ENCODE data around the gene KRTAP5-9.
A peak's percentile ranks its signal among the peaks of the same experiment; 100 is the strongest.
"Not testable (repeated sequence)": the region's sequence is repeated elsewhere in the genome, so short reads cannot be mapped to it uniquely, and the experiment has no call there.

The KRTAP5-9 gene

DNA sequence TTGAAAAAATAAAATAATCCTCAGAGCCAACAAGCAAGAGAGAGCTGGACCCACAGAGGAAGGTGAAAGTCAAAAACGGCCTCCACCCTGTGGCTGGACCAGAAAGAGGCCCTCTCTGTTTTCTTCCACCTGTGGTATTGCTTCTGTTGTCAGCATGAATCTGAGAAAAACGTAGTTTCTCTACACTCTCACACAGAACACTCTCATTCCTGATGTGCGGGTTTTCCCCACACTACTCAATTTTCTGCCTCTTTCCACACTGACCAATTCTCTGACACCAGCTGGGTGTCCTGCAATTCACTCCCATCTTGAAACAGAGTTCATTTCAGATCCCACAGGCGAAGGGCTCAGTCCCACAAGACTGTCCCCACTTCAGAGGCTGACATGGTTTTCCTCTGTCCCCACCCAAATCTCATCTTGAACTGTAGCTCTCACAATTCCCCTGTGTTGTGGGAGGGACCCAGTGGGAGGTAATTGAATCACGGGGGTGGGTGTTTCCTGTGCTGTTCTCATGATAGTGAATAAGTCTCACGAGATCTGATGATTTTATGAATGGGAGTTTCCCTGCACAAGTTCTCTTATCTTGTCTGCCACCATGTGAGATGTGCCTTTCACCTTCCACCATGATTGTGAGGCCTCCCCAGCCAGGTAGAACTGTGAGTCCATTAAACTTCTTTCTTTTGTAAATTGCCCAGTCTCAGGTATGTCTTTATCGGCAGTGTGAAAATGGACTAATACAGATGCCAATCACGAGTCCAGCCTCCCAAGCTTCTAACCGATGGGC is 7.5 kb upstream of the KRTAP5-9 start:
- intact Hi-C loops (cut with micrococcal nuclease); H3K4me3 Mint-ChIP-seq; H3K27ac Mint-ChIP-seq; H3K36me3 Mint-ChIP-seq (ENCODE audit: low read depth); H3K27me3 Mint-ChIP-seq: not testable (repeated sequence)
- Mint-ChIP-seq H3K9me3 (peaks cover 17% of the 10 kb centered on the region), H3K4me1 (ENCODE audit: low read depth) (peaks cover 19% of the 10 kb centered on the region)

DNA sequence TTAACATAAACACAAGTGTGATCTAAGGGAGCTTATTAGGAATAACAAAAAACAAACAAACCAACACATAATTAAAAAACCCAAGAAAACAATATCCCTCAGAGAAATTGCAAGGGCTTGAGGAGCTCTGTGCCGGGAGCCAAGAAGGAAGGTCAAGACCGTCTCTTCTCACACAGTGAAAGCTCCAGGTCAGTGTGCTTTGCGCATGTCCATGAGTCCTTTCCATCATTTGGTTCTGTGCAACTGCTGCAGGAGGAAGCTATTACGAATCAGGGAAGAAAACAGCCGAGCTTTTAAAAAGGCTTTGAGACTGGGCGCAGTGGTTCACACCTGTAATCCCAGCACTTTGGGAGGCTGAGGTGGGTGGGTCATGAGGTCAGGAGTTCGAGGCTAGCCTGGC is 5.8 kb upstream of the KRTAP5-9 start:
- Mint-ChIP-seq H3K27me3 (peaks cover 4% of the 10 kb centered on the region), H3K4me1 (ENCODE audit: low read depth) (peaks cover 19% of the 10 kb centered on the region), H3K9me3 (peaks cover 29% of the 10 kb centered on the region), H3K36me3 (ENCODE audit: low read depth) (no peaks in the 10 kb centered on the region), H3K4me3 (no peak overlapping the region), H3K27ac (no peak overlapping the region)
- intact Hi-C loops (cut with micrococcal nuclease) = no loop called here

DNA sequence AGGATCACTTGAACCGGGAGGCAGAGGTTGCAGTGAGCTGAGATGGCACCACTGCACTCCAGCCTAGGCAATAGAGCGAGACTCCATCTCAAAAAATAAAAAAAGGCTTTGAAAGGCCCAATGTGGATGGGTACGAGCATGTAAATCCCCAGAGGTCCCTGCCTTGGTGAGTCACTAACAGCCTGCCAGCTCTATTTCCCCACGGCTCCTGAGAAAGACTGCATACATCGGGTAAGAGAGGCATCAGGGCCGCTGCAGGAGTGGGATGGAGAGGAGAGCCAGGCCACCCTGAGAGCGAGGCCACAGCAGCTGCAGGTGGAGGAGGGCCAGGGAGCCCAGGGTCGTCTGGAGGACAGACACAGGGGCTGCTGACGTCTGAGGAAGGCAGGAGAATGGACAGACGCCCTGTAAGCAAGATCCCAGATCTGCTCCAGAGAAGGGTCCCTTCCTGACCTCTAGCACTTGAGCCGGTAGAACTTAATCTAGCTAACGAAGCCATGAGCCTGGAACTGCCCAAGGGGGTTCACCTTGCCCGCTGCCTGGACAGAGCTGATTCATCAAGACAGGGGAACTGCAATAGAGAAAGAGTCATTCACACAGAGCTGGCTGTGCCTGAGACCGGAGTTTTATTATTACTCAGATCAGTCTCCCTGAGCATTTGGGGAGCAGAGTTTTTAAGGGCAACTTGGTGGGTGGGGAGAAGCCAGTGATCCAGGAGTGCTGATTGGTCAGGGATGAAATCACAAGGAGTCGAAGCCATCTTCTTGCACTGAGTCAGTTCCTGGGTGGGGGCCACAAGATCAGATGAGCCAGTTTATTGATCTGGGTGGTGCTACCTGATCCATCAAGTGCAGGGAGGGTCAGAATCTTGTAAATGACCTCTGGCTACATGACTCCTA is 5.1 kb upstream of the KRTAP5-9 start:
- intact Hi-C loops (cut with micrococcal nuclease) = no loop called here
- Mint-ChIP-seq H3K36me3 (ENCODE audit: low read depth) (no peaks in the 10 kb centered on the region), H3K27me3 (peaks cover 10% of the 10 kb centered on the region), H3K4me1 (ENCODE audit: low read depth) (peaks cover 25% of the 10 kb centered on the region), H3K4me3 (peak overlapping the region; percentile 36), H3K9me3 (peaks cover 29% of the 10 kb centered on the region), H3K27ac (peak overlapping the region; percentile 41)

DNA sequence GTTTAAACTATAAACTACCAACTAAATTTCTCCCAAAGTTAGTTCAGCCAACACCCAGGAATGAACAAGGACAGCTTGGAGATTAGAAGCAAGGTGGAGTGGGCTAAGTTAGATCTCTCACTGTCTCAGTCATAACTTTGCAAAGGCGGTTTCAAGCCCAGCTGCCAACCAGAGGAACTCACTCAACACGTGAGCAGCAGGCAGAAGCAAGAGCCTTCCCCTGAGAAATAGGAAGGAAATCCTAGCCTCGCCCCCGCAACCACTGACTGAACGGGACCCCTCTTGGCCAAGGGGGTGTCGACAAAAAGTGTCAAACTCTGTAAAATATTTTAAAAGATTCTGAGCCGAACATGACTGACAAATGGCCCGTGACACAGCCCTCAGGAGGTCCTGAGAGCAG is 4.4 kb upstream of the KRTAP5-9 start:
- Mint-ChIP-seq H3K4me3 (no peak overlapping the region), H3K27ac (peak overlapping the region; percentile 41), H3K4me1 (ENCODE audit: low read depth) (peaks cover 33% of the 10 kb centered on the region), H3K36me3 (ENCODE audit: low read depth) (no peaks in the 10 kb centered on the region), H3K27me3 (peaks cover 17% of the 10 kb centered on the region), H3K9me3 (peaks cover 29% of the 10 kb centered on the region)
- intact Hi-C loops (cut with micrococcal nuclease) = no loop called here

DNA sequence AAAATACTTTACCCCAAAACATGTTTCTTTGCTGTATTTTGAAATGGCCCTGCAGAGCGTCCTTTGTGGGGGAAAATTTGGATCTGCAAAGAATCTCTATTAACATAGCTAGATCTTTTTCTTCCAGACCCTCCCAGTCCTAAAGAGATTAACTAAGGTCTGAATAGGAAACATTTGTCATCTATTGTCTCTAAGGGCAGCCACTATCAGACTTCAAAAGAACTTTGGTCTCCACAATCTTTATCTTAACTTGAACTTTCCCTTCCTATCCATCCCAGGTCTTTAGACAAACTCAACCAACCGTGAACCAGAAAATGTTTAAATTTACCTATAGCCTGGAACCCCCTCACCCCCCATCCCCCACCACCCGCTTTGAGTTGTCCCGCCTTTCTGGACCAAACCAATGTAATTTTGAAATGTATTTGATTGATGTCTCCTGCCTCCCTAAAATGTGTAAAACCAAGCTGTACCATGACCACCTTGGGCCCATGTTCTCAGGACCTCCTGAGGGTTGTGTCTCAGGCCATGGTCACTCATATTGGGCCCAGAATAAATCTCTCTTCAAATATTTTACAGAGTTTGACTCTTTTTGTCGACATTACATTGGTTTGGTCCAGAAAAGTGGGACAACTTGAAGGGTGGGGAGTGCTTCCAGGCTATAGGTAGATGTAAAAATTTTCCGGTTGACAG is 3.5 kb upstream of the KRTAP5-9 start:
- Mint-ChIP-seq H3K4me3 (no peak overlapping the region), H3K9me3 (peaks cover 29% of the 10 kb centered on the region), H3K4me1 (ENCODE audit: low read depth) (peaks cover 41% of the 10 kb centered on the region), H3K27me3 (peaks cover 25% of the 10 kb centered on the region), H3K36me3 (ENCODE audit: low read depth) (no peaks in the 10 kb centered on the region), H3K27ac (no peak overlapping the region)
- intact Hi-C loops (cut with micrococcal nuclease) = no loop called here

DNA sequence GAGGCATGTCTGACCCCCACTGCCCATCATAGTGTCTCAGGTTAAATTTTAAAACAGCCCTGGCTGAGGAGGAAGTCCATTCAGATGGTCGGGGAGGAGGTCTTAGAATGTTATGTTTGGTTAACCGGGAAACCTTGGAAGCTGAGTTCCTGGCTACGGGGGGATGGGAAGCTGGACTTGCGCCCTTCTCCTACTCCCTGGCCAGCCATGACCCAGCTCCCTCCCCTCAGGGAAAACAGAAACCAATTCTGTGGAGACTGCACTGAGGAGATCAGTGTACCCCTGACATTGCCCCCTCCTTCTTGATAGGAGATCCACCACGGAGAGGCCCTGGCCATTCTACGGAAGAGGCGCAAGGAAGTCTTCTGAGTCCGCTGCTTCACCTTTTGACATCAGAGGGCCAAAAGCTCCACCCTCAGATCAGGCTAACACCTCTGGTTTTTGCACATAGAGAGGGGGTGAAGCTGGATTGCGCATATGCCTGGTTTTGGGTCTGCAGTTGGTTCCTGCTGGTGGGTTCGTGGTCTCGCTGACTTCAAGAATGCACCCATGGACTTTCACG is 2.7 kb upstream of the KRTAP5-9 start:
- peaks cover 48% of the 10 kb centered on the region for H3K4me1 Mint-ChIP-seq (ENCODE audit: low read depth)
- no peak overlapping the region for H3K4me3 Mint-ChIP-seq
- peaks cover 33% of the 10 kb centered on the region for H3K27me3 Mint-ChIP-seq
- intact Hi-C loops (cut with micrococcal nuclease) = no loop called here
- no peak overlapping the region for H3K27ac Mint-ChIP-seq
- peaks cover 26% of the 10 kb centered on the region for H3K9me3 Mint-ChIP-seq
- H3K36me3 Mint-ChIP-seq (ENCODE audit: low read depth) = no peaks in the 10 kb centered on the region

DNA sequence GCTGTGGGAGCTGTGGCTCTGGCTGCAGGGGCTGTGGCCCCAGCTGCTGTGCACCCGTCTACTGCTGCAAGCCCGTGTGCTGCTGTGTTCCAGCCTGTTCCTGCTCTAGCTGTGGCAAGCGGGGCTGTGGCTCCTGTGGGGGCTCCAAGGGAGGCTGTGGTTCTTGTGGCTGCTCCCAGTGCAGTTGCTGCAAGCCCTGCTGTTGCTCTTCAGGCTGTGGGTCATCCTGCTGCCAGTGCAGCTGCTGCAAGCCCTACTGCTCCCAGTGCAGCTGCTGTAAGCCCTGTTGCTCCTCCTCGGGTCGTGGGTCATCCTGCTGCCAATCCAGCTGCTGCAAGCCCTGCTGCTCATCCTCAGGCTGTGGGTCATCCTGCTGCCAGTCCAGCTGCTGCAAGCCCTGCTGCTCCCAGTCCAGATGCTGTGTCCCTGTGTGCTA is 514 bp downstream of the KRTAP5-9 start:
- Mint-ChIP-seq H3K27me3 (peaks cover 33% of the 10 kb centered on the region), H3K9me3 (peaks cover 13% of the 10 kb centered on the region), H3K4me3 (no peak overlapping the region), H3K27ac (no peak overlapping the region), H3K36me3 (ENCODE audit: low read depth) (no peaks in the 10 kb centered on the region), H3K4me1 (ENCODE audit: low read depth) (peaks cover 48% of the 10 kb centered on the region)
- intact Hi-C loops (cut with micrococcal nuclease) = no loop called here

DNA sequence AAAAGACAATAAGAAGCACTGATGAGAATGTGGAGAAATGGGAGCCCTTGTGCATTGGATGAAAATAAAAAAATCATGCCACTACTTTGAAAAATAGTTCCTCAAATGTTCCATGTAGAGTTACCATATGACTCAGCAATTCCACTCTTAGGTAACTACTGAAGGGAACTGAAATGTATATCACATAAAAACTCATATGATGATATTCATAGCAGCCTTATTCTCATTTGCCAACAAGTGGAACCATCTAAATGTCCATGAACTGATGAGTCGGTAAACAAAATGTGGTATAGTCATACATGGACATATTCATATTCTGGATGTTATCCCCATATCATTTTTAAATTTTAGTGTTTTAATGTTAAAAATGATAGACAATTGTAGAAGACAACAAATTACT is 3.5 kb downstream of the KRTAP5-9 start:
- Mint-ChIP-seq H3K27ac (no peak overlapping the region), H3K4me3 (no peak overlapping the region), H3K4me1 (ENCODE audit: low read depth) (peaks cover 39% of the 10 kb centered on the region), H3K36me3 (ENCODE audit: low read depth) (no peaks in the 10 kb centered on the region), H3K9me3 (peaks cover 1% of the 10 kb centered on the region), H3K27me3 (peaks cover 30% of the 10 kb centered on the region)
- intact Hi-C loops (cut with micrococcal nuclease) = no loop called here

DNA sequence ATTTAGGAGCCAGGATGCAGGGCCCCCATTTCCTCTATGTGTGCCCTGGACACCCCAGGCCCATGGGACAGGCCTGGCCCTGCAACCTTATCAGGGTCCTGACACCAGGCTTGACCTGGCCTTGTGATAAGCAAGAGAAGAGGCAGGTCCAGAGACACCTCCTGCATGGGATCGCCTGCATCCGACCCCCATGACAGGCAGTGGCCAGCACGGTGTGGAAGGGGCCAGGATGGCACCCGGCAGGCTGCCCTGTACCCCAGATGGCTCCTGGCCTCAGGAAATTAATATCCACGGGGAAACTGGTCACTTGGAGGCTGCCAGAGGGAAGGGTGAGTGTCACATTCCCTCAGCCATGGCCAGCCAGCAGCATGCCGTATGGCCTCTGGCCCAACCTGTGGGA is 6.8 kb downstream of the KRTAP5-9 start:
- H3K27ac Mint-ChIP-seq = no peak overlapping the region
- H3K36me3 Mint-ChIP-seq (ENCODE audit: low read depth) = no peaks in the 10 kb centered on the region
- no peak overlapping the region for H3K4me3 Mint-ChIP-seq
- no peaks in the 10 kb centered on the region for H3K9me3 Mint-ChIP-seq
- intact Hi-C loops (cut with micrococcal nuclease) = no loop called here
- H3K4me1 Mint-ChIP-seq (ENCODE audit: low read depth) = peaks cover 15% of the 10 kb centered on the region
- H3K27me3 Mint-ChIP-seq = peaks cover 16% of the 10 kb centered on the region

DNA sequence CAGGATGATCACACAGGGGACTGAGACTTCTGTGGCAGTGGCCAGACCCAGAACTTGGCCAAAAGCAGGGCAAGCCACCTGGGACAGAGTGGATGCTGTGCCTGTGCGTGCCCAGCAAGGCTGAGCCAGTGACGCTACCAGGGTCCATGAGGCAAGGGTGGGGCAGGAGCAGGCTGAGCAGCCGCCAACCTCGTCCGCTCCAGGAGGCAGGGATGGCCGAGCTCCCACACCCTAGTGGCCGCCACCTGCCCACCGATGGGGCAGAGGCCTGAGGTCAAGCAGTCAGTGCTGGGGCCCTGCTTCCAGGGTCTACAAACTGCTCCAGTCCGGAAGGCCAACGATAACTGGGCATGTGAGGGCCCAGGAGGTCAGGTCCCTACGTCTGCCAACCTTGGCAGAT is 7.3 kb downstream of the KRTAP5-9 start:
- no peak overlapping the region for H3K4me3 Mint-ChIP-seq

DNA sequence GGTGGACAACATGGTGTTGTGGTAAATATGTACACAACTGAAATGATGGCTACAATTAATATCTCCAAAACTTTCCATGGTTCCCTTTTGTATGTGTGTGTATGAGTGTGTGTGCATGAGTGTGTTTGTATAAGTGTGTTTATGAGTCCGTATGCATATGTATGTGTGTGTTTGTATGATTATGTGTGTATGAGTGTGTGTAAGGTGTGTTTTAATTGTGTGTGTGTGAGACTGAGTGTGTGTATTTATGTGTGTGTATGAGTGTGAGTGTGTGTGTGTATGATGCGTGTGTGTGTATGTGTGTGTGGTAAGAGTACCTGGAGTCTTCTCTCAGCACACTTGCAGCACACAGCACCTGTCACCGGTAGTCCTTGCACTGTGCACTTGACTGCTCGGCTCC is 7.8 kb downstream of the KRTAP5-9 start:
- Mint-ChIP-seq H3K36me3 (ENCODE audit: low read depth) (no peaks in the 10 kb centered on the region), H3K27ac (no peak overlapping the region), H3K4me1 (ENCODE audit: low read depth) (peaks cover 5% of the 10 kb centered on the region), H3K27me3 (peaks cover 11% of the 10 kb centered on the region), H3K4me3 (no peak overlapping the region), H3K9me3 (no peaks in the 10 kb centered on the region)
- intact Hi-C loops (cut with micrococcal nuclease) = no loop called here

More for the DNA sequence above, 7.3 kb downstream of the KRTAP5-9 start:
- H3K4me1 Mint-ChIP-seq (ENCODE audit: low read depth) = peaks cover 10% of the 10 kb centered on the region
- no peak overlapping the region for H3K27ac Mint-ChIP-seq
- H3K27me3 Mint-ChIP-seq = peaks cover 11% of the 10 kb centered on the region
- no peaks in the 10 kb centered on the region for H3K36me3 Mint-ChIP-seq (ENCODE audit: low read depth)
- intact Hi-C loops (cut with micrococcal nuclease) = no loop called here
- no peaks in the 10 kb centered on the region for H3K9me3 Mint-ChIP-seq

DNA sequence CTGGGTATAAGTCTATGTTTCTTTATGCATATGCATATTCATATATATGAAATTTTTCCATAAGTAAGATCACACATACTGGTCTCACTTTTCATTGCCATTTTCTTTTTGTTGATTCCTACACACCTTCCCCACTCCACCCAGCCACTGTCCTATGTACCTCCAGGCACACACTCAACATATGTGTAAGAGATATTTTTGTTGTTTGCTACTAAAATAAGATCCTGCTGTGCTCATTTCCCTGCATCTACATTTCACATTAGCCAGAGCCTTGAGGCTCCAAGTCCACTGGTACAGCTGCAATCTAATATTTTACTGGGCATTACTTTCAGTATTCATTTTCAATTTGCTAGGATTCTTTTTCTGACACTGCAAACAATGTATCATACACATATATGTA is 9.0 kb downstream of the KRTAP5-9 start:
- H3K9me3 Mint-ChIP-seq = no peaks in the 10 kb centered on the region
- H3K36me3 Mint-ChIP-seq (ENCODE audit: low read depth) = no peaks in the 10 kb centered on the region
- peaks cover 15% of the 10 kb centered on the region for H3K27me3 Mint-ChIP-seq
- no peaks in the 10 kb centered on the region for H3K4me1 Mint-ChIP-seq (ENCODE audit: low read depth)
- no peak overlapping the region for H3K4me3 Mint-ChIP-seq
- intact Hi-C loops (cut with micrococcal nuclease) = no loop called here
- no peak overlapping the region for H3K27ac Mint-ChIP-seq

DNA sequence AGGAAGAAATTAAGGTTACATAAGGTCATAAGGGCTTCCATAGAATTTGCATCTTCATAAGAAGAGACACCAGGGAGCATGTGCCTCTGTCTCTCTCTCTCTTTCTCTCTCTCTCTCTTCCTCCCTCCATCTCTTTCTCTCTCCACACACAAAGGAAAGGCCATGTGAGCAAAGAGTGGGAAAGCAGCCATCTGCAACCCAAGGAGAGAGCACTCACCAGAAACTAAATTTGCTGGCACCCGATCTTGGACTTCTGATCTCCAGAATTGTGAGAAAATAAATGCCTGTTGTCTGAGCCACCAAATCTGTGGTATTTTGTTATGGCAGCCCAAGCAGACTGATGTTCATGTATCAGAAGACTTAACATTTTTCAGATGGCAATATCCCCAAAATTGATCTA is 10.8 kb downstream of the KRTAP5-9 start:
- peaks cover 10% of the 10 kb centered on the region for H3K4me1 Mint-ChIP-seq (ENCODE audit: low read depth)
- H3K27ac Mint-ChIP-seq = no peak overlapping the region
- intact Hi-C loops (cut with micrococcal nuclease) = no loop called here
- H3K4me3 Mint-ChIP-seq = no peak overlapping the region
- no peaks in the 10 kb centered on the region for H3K36me3 Mint-ChIP-seq (ENCODE audit: low read depth)
- H3K9me3 Mint-ChIP-seq = no peaks in the 10 kb centered on the region
- peaks cover 20% of the 10 kb centered on the region for H3K27me3 Mint-ChIP-seq

DNA sequence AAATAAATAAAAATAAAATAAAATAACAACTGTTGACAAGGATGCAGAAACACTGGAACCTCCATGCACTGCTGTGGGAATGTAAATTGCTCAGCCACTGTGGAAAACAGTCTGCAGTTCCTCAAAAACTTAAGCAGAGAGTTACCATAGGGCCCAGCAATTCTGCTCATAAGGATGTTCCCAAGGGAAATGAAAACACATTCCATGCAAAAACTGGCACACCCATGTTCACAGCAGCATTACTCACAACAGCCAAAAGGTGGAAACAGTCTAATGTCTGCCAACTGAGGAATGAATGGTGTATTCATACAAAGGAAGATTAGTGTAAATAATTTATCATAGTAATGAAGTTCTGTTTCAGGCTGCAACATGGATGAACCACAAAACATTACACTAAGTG is 13.9 kb downstream of the KRTAP5-9 start:
- Mint-ChIP-seq H3K4me3 (no peak overlapping the region), H3K9me3 (no peaks in the 10 kb centered on the region), H3K36me3 (ENCODE audit: low read depth) (no peaks in the 10 kb centered on the region), H3K4me1 (ENCODE audit: low read depth) (peaks cover 11% of the 10 kb centered on the region), H3K27me3 (peaks cover 35% of the 10 kb centered on the region), H3K27ac (no peak overlapping the region)
- intact Hi-C loops (cut with micrococcal nuclease) = no loop called here
